Liver (tissue), 9 donors: ENCODE results near the gene SHOX. TPM values are rescaled to one million over a fixed set of nuclear protein-coding genes. Genes with fewer than 3 reads are reported as not detected.

Experiments used
- DNase-seq: peaks from one replicate; pipeline ENCODE4 v3.0.0-alpha.2; 2017; ENCODE audit warnings: low spot score
- H3K27ac ChIP-seq, 2 donors: one replicate each; pipeline ENCODE4 v1.7.0; 2013; ENCODE audit warnings: inconsistent platforms in 2 of 2, low read length in 2 of 2, control low read depth in 1 of 2, low read depth in 1 of 2, mild to moderate bottlenecking in 1 of 2
- H3K27me3 ChIP-seq, 4 donors: one replicate each; pipeline versions ENCODE4 v1.6.1 to v1.7.0; 2013; ENCODE audit warnings: low read length in 3 of 4, inconsistent platforms in 1 of 4, mild to moderate bottlenecking in 1 of 4, moderate library complexity in 1 of 4; ENCODE audit not compliant: control insufficient read depth in 4 of 4, insufficient read depth in 4 of 4
- H3K36me3 ChIP-seq, 4 donors: one replicate each; pipeline versions ENCODE4 v1.6.1 to v1.7.0; 2013; ENCODE audit warnings: low read length in 3 of 4, mild to moderate bottlenecking in 3 of 4, low read depth in 1 of 4, moderate library complexity in 1 of 4; ENCODE audit not compliant: control insufficient read depth in 4 of 4, insufficient read depth in 3 of 4
- H3K4me1 ChIP-seq, 4 donors: one replicate each; pipeline versions ENCODE4 v1.6.1 to v1.7.0; 2013; ENCODE audit warnings: low read length in 3 of 4, mild to moderate bottlenecking in 3 of 4, moderate library complexity in 1 of 4; ENCODE audit not compliant: control insufficient read depth in 4 of 4, insufficient read depth in 4 of 4
- H3K4me3 ChIP-seq, 3 donors: one replicate each; pipeline versions ENCODE4 v1.6.1 to v1.7.0; 2013; ENCODE audit warnings: low read length in 3 of 3, control low read depth in 1 of 3, low read depth in 1 of 3, mild to moderate bottlenecking in 1 of 3
- H3K9ac ChIP-seq, 2 donors: one replicate each; pipeline ENCODE4 v1.7.0; 2013; ENCODE audit warnings: low read length in 2 of 2, mild to moderate bottlenecking in 2 of 2, moderate library complexity in 2 of 2, control low read depth in 1 of 2, low read depth in 1 of 2
- H3K9me3 ChIP-seq, 4 donors: one replicate each; pipeline versions ENCODE4 v1.6.1 to v1.7.0; 2013; ENCODE audit warnings: low read length in 3 of 4; ENCODE audit not compliant: control insufficient read depth in 4 of 4
- EGR1 ChIP-seq, 2 donors: IDR thresholded peaks; 2 replicates each; pipeline ENCODE4 v1.6.1; 2016 to 2018; ENCODE audit warnings: antibody characterized with exemption in 2 of 2, low read depth in 2 of 2
- FOXA1 ChIP-seq: IDR thresholded peaks from 2 replicates; pipeline ENCODE4 v1.6.1; 2016; ENCODE audit warnings: antibody characterized with exemption
- FOXA2 ChIP-seq: IDR thresholded peaks from 2 replicates; pipeline ENCODE4 v1.6.1; 2016; ENCODE audit warnings: antibody characterized with exemption
- GABPA ChIP-seq, 2 donors: IDR thresholded peaks in 1 of 2; conservative IDR thresholded peaks in 1 of 2; 2 replicates each; pipeline ENCODE4 v1.6.1; 2016; ENCODE audit warnings: antibody characterized with exemption in 2 of 2, mild to moderate bottlenecking in 1 of 2, moderate library complexity in 1 of 2
- HNF4A ChIP-seq, 2 donors: conservative IDR thresholded peaks; 2 replicates each; pipeline ENCODE4 v1.6.1; 2016; ENCODE audit warnings: antibody characterized with exemption in 2 of 2, mild to moderate bottlenecking in 2 of 2
- HNF4G ChIP-seq: IDR thresholded peaks from 2 replicates; pipeline ENCODE4 v1.6.1; 2016; ENCODE audit warnings: antibody characterized with exemption
- JUND ChIP-seq, 2 donors: IDR thresholded peaks; 2 replicates each; pipeline ENCODE4 v1.6.1; 2016; ENCODE audit warnings: antibody characterized with exemption in 2 of 2
- NR2F2 ChIP-seq: IDR thresholded peaks from 2 replicates; pipeline ENCODE4 v1.6.1; 2016; ENCODE audit warnings: antibody characterized with exemption
- RAD21 ChIP-seq, 2 donors: IDR thresholded peaks; 2 replicates each; pipeline ENCODE4 v1.6.1; 2016; ENCODE audit warnings: antibody characterized with exemption in 2 of 2, mild to moderate bottlenecking in 2 of 2
- REST ChIP-seq: IDR thresholded peaks from 2 replicates; pipeline ENCODE4 v1.6.1; 2016; ENCODE audit warnings: antibody characterized with exemption, mild to moderate bottlenecking
- RXRA ChIP-seq, 2 donors: IDR thresholded peaks; 2 replicates each; pipeline ENCODE4 v1.6.1; 2017 to 2018; ENCODE audit warnings: antibody characterized with exemption in 2 of 2, mild to moderate bottlenecking in 1 of 2
- SP1 ChIP-seq: IDR thresholded peaks from 2 replicates; pipeline ENCODE4 v1.6.1; 2018; ENCODE audit warnings: antibody characterized with exemption, mild to moderate bottlenecking
- TAF1 ChIP-seq: conservative IDR thresholded peaks from 2 replicates; pipeline ENCODE4 v1.6.1; 2016; ENCODE audit warnings: antibody characterized with exemption, mild to moderate bottlenecking
- YY1 ChIP-seq: IDR thresholded peaks from 2 replicates; pipeline ENCODE4 v1.6.1; 2016; ENCODE audit warnings: antibody characterized with exemption, mild to moderate bottlenecking
- ZBTB33 ChIP-seq: IDR thresholded peaks from 2 replicates; pipeline ENCODE4 v1.6.1; 2016; ENCODE audit warnings: antibody characterized with exemption
- WGBS: extraction: QIAGEN DNeasy Blood & Tissue Kit; methylation state at CpG from one replicate; pipeline ENCODE4 v1.1.7; 2013; 5-methylcytosine and 5-hydroxymethylcytosine counted together
- polyA plus RNA-seq, 2 donors: library from polyadenylated mRNA; stranded (reverse) in 1 of 2; unstranded in 1 of 2; fragments of 200-250 nt in 1 of 2; fragments of >200 nt in 1 of 2; fragmentation: Nextera tagmentation in 1 of 2; extraction: Ambion mirVana in 1 of 2; gene quantifications; one replicate each; pipeline versions ENCODE4 v1.2.1 to v1.2.3, GENCODE V29; 2013 to 2015
- total RNA-seq, 2 donors: library from RNA; depleted of rRNA; stranded (reverse); fragments of >200 nt; gene quantifications; one replicate each; pipeline ENCODE4 v1.2.3, GENCODE V29; 2014
- TF ChIP-seq, protein P1 (sequence below): fragments of 150-350 bp; IDR thresholded peaks from 2 replicates; pipeline ENCODE4 v1.5.1; 2017; ENCODE audit warnings: improper control_type of control experiment, low read depth, low read length; ENCODE audit not compliant: missing input control
- TF ChIP-seq, protein P2 (sequence below): IDR thresholded peaks from 2 replicates; pipeline ENCODE4 v1.6.1; 2016; ENCODE audit warnings: antibody characterized with exemption
- TF ChIP-seq, protein P3 (sequence below): IDR thresholded peaks from 2 replicates; pipeline ENCODE4 v1.6.1; 2016; ENCODE audit warnings: antibody characterized with exemption
- donor health status: healthy.
- donor health status: healthy.
- donor health status: healthy.
- donor health status: healthy.
- donor health status: healthy.

SHOX gene
- total and polyA plus RNA-seq, 4 donors = not detected

- Histone ChIP-seq H3K27me3 (peaks cover 0 to 33% (median 9%) of the 10 kb centered on the region in 4 donors), H3K9ac (no peak overlapping the region), H3K4me1 (peaks cover 0 to 13% (median under 1%) of the 10 kb centered on the region in 4 donors), H3K27ac (no peak overlapping the region), H3K9me3 (no peaks in the 10 kb centered on the region), H3K36me3 (no peaks in the 10 kb centered on the region), H3K4me3 (no peak overlapping the region)
- no peak for TF ChIP-seq FOXA1
- TF ChIP-seq, protein P1, sequence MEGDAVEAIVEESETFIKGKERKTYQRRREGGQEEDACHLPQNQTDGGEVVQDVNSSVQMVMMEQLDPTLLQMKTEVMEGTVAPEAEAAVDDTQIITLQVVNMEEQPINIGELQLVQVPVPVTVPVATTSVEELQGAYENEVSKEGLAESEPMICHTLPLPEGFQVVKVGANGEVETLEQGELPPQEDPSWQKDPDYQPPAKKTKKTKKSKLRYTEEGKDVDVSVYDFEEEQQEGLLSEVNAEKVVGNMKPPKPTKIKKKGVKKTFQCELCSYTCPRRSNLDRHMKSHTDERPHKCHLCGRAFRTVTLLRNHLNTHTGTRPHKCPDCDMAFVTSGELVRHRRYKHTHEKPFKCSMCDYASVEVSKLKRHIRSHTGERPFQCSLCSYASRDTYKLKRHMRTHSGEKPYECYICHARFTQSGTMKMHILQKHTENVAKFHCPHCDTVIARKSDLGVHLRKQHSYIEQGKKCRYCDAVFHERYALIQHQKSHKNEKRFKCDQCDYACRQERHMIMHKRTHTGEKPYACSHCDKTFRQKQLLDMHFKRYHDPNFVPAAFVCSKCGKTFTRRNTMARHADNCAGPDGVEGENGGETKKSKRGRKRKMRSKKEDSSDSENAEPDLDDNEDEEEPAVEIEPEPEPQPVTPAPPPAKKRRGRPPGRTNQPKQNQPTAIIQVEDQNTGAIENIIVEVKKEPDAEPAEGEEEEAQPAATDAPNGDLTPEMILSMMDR = no peak
- TF ChIP-seq HNF4G = no peak
- no peak for TF ChIP-seq ZBTB33
- TF ChIP-seq JUND (IDR thresholded peaks at IDR 0.05) = no peak
- no peak for TF ChIP-seq FOXA2
- no peak for TF ChIP-seq REST
- TF ChIP-seq EGR1 (IDR thresholded peaks at IDR 0.05; ENCODE audit: low read depth in 2 of 2) = no peak
- TF ChIP-seq RAD21 (IDR thresholded peaks at IDR 0.05) = no peak
- TF ChIP-seq RXRA (IDR thresholded peaks at IDR 0.05) = no peak
- no peak for TF ChIP-seq NR2F2
- no peak for TF ChIP-seq HNF4A (conservative IDR thresholded peaks at IDR 0.05)
- TF ChIP-seq, protein P2, sequence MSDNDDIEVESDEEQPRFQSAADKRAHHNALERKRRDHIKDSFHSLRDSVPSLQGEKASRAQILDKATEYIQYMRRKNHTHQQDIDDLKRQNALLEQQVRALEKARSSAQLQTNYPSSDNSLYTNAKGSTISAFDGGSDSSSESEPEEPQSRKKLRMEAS = no peak
- TF ChIP-seq TAF1 = no peak
- no peak for TF ChIP-seq GABPA (IDR thresholded peaks at IDR 0.05 in 1 of 2, conservative IDR thresholded peaks at IDR 0.05 in 1 of 2)
- TF ChIP-seq, protein P3, sequence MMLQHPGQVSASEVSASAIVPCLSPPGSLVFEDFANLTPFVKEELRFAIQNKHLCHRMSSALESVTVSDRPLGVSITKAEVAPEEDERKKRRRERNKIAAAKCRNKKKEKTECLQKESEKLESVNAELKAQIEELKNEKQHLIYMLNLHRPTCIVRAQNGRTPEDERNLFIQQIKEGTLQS = no peak
- no peak for TF ChIP-seq SP1
- no peak for TF ChIP-seq YY1
- WGBS = 5% methylated on average over 27 of the region's 27 CpGs
- no peak for DNase-seq
Observed at GRCh38 chrX:636981-637659, 6.5 kb downstream of the SHOX start.
